Esophagus muscularis mucosa (tissue), 4 donors: Measurements from ENCODE around the gene MAN1C1.

Experiments
- CTCF ChIP-seq, 3 experiments: fragments of 200-600 bp in 2 of 3; fragments of 450-650 bp in 1 of 3; sonication (generic) in 2 of 3; IDR thresholded peaks; one replicate each; pipeline ENCODE4 v1.5.1; 2017 to 2019; ENCODE audit warnings: antibody characterized with exemption in 3 of 3, mild to moderate bottlenecking in 2 of 3, moderate library complexity in 1 of 3
- EP300 ChIP-seq: sonication (generic); formaldehyde crosslinking; IDR thresholded peaks from one replicate; pipeline ENCODE4 v1.6.1; 2017; ENCODE audit warnings: antibody characterized with exemption
- POLR2A ChIP-seq: fragments of 450-650 bp; IDR thresholded peaks from one replicate; pipeline ENCODE4 v1.6.1; 2017; ENCODE audit warnings: antibody characterized with exemption, moderate library complexity, mild to moderate bottlenecking, low read depth

- no peak for TF ChIP-seq CTCF (IDR thresholded peaks at IDR 0.05)
- TF ChIP-seq POLR2A: no peak
- no peak for TF ChIP-seq EP300
These were observed 111.2 kb downstream of the MAN1C1 start for GRCh38 chr1:25727635-25728286.
